GOT3 (cell line): ENCODE data around the gene NPY.
"Not testable (repeated sequence)": the region's sequence is repeated elsewhere in the genome, so short reads cannot be mapped to it uniquely, and the experiment has no call there.

Experiments used
- DNase-seq: peaks from one replicate; lab custom pipeline; 2025; ENCODE audit warnings: mixed read lengths; lab: John Stamatoyannopoulos, UW

Gene NPY

DNA sequence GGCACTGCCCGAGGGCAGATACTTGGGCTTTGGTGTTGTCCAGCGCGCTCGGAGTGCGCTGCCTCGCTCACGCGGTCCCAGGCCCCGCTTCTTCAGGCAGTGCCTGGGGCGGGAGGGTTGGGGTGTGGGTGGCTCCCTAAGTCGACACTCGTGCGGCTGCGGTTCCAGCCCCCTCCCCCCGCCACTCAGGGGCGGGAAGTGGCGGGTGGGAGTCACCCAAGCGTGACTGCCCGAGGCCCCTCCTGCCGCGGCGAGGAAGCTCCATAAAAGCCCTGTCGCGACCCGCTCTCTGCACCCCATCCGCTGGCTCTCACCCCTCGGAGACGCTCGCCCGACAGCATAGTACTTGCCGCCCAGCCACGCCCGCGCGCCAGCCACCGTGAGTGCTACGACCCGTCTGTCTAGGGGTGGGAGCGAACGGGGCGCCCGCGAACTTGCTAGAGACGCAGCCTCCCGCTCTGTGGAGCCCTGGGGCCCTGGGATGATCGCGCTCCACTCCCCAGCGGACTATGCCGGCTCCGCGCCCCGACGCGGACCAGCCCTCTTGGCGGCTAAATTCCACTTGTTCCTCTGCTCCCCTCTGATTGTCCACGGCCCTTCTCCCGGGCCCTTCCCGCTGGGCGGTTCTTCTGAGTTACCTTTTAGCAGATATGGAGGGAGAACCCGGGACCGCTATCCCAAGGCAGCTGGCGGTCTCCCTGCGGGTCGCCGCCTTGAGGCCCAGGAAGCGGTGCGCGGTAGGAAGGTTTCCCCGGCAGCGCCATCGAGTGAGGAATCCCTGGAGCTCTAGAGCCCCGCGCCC lies at the start of gene NPY:
NPY (plus strand) TSS at position 294 of the 802 bp plus-strand sequence. CDS start 1,051 bp downstream, outside the sequence.
- DNase-seq, result no peak

GRCh38 chr7:24239260-24239659 lies 44.7 kb upstream of the NPY start:
- DNase-seq, result no peak

DNA sequence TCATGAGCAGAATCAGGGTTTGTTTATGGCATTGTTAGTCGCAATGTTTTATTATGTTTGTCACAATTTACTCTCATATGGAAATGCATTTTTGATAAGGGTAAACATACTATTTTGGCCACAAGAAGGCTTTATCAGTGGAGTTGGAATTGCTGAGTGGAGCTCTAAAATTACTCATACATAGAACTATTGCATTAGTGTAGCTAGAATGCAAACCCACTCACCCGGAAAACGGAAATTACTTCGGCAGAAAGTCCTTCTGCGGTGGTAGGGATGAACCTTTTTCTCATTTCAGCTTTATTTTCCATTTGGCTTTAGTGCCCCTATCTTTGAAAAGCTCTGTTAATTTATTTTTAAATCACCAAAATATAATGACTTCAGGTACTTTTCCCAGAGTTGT lies 42.8 kb upstream of the NPY start:
- DNase-seq, result no peak

GRCh38 chr7:24244554-24244953 lies 39.4 kb upstream of the NPY start:
- no peak for DNase-seq

- no peak for DNase-seq
Observed at GRCh38 chr7:24245362-24245761, 38.6 kb upstream of the NPY start.

DNA sequence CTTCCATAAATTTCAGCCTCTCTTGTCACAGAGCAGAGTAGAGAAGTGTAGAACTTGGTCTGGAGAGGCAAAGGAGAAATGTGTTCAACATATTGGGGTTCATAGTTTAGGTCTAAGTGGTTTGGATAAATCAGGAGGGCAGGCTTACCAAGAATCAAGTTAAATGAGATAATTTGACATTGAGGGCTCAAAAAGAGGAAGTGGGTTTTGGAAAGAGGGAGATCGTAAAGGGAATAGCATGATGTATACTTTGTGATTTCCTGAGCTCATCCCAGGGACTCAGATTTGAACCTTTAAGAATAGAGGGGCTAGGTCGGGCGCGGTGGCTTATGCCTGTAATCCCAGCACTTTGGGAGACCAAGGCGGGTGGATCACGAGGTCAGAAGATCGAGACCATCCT lies 34.7 kb upstream of the NPY start:
- DNase-seq, result no peak

- no peak for DNase-seq
Observed at GRCh38 chr7:24251568-24251967, 32.4 kb upstream of the NPY start.

- no peak for DNase-seq
Observed at GRCh38 chr7:24255139-24255538, 28.9 kb upstream of the NPY start.

DNA sequence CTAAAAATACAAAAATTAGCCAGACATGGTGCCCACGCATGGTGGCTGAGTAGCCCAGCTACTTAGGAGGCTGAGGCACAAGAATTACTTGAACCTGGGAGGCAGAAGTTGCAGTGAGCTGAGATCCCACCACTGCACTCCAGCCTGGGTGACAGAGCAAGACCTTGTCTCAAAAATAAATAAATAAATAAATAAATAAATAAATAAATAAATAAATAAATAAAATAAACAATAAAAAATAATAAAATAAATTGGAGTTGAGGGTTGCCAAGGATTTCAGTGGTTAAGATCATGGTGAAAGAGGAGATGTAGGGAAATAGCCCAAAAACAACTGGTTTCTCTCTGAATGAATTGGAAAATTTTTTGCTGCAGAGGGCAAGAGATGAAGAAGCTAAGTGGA lies 25.7 kb upstream of the NPY start:
- not testable (repeated sequence) for DNase-seq

- no peak for DNase-seq
Observed at GRCh38 chr7:24271938-24272337, 12.1 kb upstream of the NPY start.

- DNase-seq, result no peak
Observed at GRCh38 chr7:24279512-24279911, 4.5 kb upstream of the NPY start.

GRCh38 chr7:24283554-24283896 lies 465 bp upstream of the NPY start:
- no peak for DNase-seq

DNA sequence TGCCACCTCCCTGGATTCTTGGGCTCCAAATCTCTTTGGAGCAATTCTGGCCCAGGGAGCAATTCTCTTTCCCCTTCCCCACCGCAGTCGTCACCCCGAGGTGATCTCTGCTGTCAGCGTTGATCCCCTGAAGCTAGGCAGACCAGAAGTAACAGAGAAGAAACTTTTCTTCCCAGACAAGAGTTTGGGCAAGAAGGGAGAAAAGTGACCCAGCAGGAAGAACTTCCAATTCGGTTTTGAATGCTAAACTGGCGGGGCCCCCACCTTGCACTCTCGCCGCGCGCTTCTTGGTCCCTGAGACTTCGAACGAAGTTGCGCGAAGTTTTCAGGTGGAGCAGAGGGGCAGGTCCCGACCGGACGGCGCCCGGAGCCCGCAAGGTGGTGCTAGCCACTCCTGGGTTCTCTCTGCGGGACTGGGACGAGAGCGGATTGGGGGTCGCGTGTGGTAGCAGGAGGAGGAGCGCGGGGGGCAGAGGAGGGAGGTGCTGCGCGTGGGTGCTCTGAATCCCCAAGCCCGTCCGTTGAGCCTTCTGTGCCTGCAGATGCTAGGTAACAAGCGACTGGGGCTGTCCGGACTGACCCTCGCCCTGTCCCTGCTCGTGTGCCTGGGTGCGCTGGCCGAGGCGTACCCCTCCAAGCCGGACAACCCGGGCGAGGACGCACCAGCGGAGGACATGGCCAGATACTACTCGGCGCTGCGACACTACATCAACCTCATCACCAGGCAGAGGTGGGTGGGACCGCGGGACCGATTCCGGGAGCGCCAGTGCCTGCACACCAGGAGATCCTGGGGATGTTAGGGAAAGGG lies 913 bp downstream of the NPY start:
- DNase-seq, result no peak

DNA sequence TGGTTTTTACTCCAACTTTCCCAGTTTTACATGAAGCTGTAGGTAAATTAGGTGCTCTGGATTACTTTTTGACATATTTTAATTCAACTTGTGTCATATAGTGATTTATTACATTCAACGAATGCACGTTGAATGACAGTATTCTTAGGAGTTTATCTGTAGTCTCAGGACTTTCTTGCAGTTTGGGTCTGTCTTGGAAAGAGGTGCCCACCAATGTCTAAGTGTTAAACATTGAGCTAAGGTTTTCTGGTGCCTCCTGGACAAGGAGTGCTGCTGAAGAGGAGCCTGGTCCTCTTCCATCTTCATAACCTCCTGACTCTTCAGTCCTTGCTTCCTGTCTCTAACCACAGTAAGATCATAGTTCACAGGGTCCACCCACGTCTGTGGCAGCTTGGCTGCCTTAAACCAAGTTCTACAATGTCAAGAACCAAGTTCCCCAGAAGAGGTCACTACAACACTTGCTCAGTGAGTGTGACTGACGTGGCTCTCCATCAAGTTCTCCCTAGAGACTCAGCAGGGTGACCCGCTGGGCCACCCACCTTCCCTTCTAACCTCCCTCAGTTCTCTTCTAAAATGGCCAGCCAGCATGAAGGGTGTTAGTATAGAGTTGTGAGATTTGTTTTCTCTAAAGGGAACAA lies 6.1 kb downstream of the NPY start:
- DNase-seq, result no peak

GRCh38 chr7:24291271-24291670 lies 7.3 kb downstream of the NPY start:
- DNase-seq, result no peak

DNA sequence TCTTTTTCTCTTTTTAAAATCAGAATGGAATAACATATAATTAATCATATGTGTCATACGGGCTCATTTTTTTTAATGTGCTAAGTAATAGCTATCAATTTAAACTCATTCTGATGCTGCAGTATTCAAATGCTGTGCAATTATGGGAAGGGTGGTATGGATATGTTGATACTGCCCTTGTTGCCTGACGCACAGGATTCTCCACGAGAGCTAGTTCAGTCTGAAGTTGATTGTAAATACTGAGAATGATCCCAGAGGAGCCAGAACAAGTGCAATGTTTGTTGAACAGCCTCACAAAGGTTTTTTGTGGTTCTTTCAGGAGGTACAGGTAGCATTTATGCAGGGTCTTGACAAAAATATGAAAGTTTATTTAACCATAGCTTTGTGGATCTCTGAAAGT lies 13.4 kb downstream of the NPY start:
- no peak for DNase-seq

DNA sequence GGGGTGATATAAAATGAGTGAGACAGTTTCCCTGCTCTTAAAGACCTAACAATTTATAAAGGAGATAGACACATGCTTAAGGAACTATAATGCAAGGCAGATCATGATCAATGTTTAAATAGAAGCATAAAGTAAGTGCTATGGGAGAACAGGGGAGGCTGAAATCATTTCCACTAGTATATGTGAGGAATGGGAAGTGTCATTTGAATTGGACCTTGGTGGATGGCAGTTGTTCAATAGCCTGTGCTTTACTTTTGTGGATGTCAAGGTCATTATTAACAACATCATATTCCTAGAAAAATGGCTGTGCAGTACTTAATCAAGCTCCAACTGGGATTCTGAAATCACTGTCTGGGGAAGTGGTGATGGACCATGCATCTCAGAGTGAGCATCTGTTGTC lies 14.7 kb downstream of the NPY start:
- DNase-seq, result no peak

GRCh38 chr7:24299192-24299591 lies 15.2 kb downstream of the NPY start:
- DNase-seq, result no peak

DNA sequence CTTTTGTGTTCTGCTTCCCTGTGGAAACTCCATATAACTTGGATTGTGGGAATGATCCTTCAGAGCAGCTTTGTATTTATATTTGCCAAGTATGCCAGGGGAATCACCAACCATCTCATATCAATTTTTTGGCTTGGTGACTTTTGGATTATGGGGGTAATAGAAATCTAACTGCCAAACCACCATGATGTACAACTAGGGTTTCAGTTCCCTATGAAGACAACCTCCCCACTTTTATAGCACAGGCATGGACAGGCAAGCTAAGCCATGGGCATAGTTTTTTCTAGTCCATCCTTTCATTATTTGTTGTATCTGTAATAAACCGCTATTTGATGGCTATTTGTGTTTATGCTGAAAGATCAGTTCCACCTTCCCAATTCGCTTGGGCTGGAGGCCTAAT lies 17.7 kb downstream of the NPY start:
- no peak for DNase-seq

DNA sequence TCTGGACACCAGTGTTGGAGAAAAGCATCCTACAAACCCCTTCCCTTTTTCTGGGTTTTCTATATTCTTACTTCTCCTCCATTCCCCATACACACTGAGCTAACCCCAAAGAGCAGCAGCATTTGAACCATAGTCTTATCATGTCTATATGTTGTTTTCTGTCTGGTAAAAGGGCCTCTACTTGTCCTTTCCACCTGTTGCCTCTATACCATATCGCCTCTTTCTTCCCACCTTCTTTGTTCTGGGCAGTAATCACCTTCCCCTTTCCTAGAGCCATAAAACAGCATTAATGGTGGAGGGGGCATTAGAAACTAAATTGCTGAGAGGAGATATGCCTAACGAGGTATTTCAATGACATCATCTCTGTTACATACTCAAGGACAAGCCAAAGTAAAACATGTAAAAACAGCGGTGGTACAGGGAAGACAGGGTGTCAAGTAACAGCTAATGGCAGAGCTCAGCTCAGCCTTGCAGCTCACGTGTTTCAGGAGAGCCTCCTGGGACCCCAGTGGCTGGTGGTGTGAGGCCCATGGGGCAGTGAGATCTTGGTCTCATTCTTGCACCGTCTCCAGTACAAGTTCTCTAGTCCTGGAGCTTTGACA lies 20.6 kb downstream of the NPY start:
- DNase-seq, result no peak

DNA sequence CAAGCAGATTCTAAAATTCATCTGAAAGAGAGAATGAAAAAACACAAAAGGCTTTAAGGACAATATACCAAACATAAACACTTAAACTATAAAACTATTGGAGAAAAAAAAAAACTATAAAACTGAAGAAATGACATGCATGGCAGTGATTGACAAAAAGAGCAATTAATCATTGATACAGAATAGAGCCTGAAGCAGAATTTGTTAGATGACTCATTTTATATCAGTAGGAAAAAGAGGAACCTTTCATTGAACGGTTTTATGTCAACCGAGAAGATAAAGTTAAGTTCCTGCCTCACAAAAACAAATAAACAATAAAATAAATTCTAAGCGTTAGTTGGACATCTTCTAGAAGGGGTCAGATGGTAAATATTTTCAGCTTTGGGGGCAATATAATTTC lies 23.3 kb downstream of the NPY start:
- no peak for DNase-seq

DNA sequence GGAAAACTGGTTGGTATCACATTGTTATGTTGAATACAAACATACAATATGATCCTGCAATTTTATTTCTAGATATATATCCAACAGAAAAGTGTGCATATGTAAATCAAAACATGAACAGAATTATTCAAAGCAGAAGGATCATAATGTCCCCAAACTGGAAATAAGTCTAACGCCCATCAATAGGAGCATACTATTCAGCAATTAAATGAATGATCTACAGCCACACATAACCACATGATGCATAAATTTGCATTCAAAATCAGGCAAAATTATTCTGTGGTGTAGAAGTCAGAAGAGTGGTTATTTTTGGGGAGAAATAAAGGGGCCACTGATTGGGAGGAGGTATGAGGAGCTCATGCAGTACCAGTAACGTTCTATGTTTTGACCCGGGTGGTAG lies 28.6 kb downstream of the NPY start:
- DNase-seq, result no peak

DNA sequence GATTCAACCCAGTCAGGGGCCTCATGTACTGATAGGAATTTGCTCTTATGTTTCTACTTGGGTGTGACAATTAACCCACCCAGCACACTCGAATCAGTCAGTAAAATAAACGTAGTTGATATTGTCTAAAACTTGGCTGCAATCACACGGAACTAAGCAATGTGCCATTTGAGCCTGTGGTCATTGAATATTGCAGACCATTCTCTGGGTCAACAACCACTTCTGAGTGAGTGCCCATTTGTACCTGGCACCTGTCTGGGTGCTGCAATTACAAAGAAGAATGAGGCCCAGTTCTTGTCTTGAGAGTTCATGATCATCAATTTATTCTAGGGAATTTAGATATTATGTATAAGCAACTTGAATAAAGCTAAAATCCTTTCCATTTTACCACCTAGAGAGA lies 29.8 kb downstream of the NPY start:
- DNase-seq, result no peak
